SK-N-DZ (cell line): ENCODE data around the gene COX8C. TPM values are rescaled to one million over a fixed set of nuclear protein-coding genes. Genes with fewer than 3 reads are reported as not detected.
A peak's percentile ranks its signal among the peaks of the same experiment; 100 is the strongest.

Experiments
- DNase-seq: peaks from one replicate; pipeline ENCODE4 v3.0.0-alpha.2; 2015; ENCODE audit warnings: low spot score
- polyA plus RNA-seq, 2 experiments: library from polyadenylated mRNA; depleted of rRNA; stranded (reverse); fragments of >200 nt; gene quantifications; 2 replicates each; pipeline ENCODE4 v1.2.3, GENCODE V29; 2014

Gene COX8C, protein sequence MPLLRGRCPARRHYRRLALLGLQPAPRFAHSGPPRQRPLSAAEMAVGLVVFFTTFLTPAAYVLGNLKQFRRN
- polyA plus RNA-seq (2014; cell fraction: cytosol; rRNA removed), result not detected in 2 replicates
- not detected in 2 replicates for polyA plus RNA-seq (2014; cell fraction: nucleus; rRNA removed)

DNA sequence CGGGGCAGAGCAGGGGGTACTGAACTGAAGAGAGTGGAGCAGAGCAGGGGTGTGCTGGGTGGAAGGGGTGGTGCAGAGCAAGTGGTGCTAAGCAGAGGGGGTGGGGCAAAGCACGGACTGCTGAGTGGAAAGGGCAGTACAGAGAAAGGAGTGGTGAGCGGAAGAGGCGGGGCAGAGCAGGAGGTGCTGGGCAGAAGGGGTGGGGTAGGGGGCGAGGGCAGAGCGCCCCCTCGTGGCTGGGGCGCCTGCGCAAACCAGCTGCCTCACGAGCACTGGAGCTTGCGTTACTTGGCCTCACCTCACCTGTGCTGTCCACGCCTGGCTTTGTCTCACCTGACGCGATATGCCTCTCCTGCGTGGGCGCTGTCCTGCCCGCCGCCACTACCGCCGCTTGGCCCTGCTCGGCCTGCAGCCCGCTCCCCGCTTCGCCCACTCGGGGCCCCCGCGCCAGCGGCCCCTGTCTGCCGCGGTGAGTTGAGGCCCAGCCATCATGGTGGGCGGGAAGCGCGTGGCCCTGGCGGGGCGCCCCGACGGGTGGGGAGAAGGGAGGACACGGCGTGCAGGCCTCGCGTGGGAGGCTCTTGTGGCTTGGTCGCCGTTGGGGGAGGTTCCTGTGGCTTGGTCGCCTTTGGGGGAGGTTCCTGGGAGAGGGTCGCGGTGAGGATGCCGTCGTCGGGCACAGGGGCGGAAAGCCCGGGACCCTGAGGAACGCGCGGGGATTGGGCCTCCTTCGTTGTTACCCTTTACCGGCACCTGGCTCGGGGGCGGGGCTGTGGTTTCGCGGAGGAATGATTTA, at the start of gene COX8C:
COX8C (plus strand) TSS at position 257 of the 796 bp plus-strand sequence; CDS start at position 344, 87 bp downstream.
- no peak for DNase-seq

DNA sequence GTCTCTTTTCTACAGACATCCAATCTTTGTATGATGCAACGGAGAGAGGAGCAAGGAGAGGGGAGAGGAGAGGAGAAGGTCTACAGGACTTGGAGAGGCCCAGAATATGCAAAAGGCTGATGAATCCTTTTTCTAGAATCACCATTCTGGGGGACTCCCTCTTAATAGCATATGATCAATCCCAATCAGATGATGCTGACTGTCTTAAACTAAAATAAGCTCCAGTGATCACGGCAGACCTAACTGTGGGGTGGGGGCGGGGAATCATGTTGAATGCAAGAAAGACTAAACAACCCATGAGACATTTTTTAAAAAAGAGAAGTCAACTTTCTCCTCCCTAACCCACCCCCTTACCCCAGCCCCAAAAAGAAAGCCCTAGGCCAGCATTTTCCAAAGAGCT, 47.6 kb upstream of the COX8C start:
- no peak for DNase-seq

DNA sequence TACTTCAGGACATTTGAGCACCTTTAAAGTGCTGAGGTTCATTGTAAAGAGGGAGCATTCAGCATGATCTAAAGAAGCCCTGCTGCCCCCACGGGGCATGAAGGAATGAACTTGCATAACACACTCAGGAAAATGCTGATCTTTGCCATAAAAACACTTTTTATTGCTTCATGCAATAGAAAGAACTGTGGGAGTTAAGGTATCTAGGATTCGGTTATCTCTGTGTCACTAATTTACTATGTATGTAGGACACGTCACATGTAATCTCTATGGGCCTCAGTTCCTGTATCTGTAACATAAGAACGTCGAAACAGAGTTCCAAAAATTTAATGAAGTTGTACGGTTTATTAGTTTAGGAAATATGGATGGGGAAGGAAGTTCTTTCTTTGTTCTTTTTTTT, 47.1 kb upstream of the COX8C start:
- no peak for DNase-seq

DNA sequence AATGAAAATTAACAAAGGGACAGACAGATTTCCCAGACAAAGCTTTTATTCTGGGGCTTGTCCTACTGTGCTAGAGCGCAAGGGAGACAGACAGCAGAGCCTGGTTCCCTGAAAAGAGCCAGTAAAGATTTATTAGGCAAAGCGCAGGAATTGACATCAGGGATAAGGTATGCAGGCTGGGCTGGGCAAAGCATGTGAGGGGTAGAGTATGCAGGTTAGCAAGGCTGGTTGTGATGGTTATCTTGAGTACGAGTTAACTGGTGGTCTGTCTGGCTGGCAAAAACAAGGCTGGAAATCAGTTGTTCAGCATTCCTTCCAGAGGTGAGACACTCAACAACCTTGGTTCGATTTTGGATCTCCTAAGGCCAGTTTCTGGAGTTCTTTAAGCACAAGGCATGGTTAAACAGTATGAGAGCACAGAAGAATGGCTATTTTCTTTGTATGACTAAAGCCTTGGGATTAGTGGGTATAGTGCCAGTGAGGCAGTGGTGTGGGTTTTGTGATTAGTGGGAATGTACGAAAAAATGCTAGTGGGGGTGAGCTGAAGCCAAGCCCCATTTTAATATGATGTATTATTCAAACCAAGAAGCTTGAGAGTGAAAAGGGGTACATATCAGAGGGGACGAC, 45.0 kb upstream of the COX8C start:
- DNase-seq, result peak; percentile 1

DNA sequence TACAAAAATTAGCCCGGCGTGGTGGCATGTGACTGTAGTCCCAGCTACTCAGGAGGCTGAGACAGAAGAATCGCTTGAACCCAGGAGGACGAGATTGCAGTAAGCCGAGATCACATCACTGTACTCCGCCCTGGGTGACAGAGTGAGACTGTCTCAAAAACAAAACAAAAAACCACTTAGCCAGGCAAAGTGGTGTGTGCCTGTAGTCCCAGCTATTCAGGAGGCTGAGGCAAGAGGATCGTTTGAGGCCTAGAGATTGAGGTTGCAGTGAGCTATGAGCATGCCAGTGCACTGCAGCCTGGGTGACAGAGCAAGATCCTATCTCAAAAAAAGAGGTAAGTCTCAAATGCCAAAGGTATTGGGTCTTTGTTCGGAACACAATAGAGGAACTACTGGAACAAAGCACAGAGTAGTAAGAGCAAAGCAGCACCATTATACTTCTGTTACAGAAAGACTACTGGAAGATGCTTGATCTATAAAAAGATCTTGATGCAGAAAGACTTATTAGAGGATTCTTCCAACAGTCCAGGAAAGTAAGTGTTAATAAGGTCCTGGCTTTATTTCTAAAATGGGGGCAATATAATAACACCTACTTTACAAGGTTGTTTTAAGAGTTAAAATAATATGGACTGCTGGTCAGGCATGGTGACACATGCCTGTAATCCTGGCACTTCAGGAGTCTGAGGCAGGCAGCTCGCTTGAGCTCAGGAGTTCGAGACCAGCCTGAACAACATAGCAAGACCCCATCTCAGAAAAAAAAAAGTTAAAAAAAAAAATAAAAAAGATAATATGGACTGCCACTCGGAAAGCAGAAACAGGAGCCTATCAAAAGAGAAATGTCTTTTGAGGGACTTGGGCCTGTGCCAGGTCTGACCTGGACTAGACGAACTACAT, 44.0 kb upstream of the COX8C start:
- DNase-seq, result no peak

DNA sequence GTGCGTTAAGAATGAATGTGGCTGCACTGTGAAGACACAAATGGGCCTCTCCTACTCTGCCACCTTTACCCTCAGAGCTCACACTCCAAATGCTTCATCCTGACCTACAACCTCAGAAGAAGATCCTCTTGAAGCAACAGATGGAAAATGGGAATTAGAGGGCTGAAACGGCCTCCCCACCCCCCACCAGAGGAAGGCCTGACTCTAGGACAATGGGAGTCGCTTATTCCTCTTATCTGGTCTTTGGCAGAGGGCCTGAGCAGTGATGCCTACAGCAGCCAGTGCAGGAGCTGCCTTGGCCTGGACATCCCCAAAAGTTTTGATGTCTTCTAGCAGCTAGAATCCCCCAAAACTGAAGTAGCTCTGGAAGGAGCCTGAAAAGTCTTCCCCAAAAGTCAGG, 43.3 kb upstream of the COX8C start:
- no peak for DNase-seq

DNA sequence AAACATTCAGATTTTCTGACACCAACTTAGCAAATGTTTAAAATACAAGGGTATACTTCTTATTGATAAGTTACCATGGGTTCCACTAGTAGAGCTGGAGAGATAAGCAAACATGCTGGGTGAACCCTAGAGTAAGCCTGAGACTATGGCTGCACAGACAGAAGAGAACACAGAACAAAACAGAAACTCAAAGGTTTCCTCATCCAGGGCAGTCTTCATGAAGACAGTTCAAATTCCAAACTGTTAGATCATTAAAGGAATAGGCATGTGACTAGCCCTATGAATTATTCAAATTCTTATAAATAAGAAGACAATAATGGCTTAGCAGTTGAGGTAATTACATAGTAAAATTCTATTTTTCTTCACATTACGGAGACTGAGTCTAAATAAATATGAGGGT, 42.2 kb upstream of the COX8C start:
- no peak for DNase-seq

DNA sequence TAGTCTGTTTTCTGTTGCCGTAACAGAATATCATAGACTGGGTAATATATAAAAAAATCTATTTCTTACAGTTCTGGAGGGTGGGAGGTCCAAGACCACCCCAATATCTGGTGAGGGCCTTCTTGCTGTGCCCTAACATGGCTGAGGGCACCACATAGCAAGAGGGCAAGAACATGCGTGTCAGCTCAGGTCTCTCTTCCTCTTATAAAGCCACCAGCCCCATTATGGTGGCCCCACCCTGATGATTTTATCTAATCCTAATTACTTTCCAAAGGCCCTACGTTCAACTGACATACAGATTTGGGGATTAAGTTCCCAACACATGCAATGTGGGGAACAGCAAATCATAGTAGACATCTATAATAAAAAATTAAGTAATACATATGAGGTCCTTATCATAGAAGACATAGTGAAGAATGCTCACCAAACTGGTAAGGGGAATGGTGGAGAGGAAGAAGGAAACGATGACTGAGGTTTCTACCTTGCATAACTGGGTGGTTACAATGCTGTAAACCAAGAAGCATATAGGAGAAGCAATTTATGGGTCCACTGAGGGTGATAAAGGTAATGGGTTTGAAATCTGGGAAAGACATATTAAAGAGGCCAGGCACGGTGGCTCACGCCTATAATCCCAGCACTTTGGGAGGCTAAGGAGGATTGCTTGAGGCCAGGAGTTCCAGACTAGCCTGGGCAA, 41.1 kb upstream of the COX8C start:
- no peak for DNase-seq

DNA sequence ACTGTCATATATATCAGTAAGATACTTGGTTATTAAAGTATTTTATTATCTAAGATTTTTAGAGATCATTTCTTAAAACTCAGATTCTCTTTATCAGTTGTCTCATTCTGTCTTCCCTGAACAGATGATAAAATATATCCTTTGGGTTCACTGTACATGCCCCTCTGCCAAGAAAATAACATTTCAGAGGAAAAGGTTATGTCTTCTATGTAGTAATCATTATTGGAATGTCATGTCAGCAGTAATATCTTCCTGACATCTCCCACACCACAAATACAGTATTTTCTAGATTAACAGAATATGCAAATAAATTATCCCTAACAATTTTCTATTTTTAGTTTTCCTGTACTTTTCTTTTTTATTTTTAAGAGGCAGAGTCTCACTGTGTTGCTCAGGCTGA, 40.2 kb upstream of the COX8C start:
- no peak for DNase-seq

DNA sequence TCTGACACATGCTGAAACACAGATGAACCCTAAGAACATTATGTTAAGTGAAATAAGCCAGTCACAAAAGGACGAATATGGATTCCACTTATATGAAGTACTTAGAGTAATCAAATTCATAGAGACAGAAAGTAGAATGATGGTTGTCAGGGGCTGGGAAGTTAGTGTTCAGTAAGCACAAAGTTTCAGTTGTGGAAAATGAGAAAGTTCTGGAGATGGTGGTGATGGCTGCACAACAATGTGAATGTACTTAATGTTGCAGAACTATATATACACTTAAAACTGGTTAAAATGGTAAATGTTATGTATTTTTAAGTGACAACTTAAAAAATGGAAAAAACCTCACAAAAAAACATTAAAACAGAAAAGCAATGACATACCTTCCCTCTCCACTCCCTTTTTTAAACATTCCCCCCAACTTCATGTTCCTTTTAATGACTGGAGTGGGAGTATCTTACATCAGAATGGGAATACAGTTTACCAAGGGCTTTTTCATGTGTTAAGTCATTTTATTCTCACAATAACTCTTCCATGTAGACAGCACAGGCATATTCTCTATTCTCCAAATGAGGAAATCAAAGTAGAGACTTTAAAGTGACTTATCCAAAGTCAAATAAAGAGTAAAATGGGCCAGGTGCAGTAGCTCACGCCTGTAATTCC, 38.2 kb upstream of the COX8C start:
- DNase-seq, result no peak

DNA sequence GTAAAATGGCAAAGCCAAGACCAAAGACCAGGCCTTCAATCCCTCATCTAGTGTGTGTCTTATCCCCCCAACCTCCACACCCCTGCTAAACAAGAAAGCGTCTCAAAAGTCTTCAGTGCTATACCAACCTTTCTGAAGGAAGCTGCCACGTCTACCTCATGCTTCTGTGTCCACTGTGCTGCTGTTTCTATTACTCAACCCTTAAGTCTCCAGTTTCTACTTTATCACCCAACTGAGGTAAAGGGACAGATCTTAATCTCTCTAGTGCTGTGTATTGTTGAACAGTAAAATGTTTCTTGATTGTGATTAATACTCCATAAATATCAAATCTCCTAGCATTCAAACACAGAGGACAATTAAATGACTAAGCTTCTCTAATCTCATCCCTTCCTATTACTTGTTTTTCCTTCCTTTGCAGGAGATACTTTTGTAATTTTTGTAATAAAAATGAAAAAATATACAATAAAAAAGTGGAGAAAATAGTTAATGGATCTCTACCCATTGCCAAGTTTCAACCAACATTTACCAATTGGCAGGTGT, 37.5 kb upstream of the COX8C start:
- DNase-seq, result no peak

DNA sequence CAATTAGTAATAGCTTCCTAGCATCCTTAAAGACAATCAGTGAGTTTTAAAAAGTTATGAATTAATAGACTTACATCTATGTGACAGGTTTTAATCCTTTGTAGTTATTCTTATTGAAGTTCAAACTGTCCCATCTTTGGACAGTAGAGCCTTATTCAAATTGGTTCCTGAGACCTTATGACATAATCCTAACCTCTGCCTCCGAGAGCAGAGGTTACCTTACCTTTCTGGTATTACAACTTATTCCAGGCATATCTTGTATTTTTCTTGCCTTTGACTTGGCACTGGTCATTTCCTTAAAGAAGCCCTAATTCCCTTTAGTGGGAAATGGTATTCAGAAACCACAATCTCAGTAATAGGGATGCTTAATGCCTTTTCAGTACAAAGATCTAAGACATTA, 35.9 kb upstream of the COX8C start:
- DNase-seq, result no peak

DNA sequence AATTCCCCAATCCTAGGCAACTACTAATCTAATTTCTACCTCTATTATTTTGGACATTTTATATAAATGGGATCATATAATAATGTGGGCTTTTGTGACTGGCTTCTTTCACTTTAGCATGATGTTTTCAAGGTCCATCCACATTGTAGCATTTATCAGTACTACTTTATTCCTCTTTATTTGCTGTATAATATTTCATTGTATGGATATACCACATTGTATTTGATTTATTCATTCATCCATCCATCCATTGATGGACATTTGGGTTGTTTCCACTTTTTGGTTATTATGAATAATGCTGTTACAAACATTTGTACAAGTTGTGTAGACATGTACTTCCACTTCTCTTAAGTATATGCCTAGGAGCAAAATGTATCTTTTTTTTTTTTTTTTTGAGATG, 31.4 kb upstream of the COX8C start:
- no peak for DNase-seq

DNA sequence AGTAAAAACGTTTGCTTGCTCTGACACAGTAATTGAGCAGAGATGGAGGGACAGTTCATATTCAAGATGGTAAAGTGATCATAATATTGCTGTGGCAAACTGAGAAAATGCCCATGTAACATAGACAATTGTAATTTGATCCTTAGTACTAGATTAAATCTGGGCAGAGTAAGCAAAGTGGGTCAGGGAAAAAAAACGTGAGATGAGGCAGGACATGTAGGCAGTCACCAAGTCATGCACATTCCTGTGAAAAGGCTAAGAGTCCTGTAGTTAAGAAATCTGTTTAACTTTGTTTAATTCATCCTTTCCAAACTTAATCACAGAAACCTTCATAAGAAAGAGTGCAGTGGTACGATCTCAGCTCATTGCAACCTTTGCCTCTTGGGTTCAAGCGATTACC, 30.3 kb upstream of the COX8C start:
- no peak for DNase-seq

DNA sequence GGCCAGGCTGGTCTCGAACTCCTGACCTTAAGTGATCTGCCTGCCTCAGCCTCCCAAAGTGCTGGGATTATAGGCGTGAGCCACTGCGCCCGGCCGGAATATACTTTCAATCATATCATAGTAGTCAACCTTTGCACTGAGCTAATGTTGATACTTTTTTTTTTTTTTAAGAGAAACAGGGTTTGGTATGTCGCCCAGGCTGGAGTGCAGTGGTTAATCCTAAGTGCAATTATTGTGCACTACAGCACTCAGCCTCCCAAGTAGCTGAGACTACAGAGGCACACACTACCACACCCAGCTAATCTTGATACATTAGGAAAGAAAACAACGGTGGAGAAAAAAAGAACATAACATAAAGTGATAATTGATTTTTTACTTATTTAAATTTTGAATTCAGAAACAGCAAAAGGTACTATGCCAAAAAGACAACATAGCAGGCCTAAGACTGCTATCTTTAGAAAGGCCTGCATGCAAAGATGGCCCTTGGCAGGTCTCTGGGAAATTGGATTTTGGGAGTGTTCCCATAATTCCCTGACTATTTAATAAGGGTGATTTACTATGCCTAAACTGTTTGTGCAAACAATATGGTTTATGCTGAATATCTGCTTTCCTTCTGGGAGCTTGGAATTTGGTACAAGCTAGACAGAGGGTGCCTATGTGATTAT, 29.6 kb upstream of the COX8C start:
- no peak for DNase-seq

DNA sequence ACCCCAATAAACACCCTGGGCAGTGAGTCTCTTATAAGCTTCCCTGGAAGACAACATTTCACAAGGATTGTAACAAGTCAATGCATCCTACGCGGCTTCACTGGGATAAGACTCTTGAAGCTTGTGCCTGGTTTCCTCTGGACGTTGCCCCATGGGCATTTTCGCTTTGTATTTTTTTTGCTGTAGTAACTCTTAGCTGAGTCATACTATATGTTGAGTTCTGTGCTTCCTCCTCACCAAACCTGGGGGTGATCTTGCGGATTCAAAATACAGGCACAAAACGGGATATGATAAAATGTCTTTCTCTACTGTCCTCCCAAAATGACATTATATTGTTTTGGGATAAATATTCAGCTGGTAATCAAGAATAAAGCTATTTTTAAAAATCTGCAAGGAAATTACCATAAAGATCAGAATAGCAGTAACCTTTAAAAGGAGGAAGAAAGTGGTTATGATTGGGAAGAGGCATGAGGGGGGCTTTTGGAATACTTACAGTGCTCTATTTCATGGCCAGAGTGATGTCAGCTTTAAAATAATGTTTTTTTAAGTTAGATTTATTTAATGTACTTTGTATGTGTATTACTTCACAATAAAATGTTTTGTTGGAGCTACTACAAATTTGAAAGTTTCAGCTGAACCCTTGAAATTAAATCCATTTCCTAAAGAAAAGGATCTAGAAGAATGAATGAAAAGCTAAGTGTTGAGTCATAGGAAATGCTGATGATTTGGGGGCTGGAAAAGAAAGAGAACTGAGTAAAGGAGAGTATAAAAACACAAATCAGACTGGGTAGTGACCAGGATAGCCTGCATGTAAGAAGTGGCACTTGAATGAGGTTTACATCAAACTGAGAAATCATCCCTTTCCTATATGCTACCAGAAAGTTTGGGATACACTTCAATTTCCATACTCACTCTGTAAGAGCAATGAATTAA, 28.8 kb upstream of the COX8C start:
- no peak for DNase-seq

DNA sequence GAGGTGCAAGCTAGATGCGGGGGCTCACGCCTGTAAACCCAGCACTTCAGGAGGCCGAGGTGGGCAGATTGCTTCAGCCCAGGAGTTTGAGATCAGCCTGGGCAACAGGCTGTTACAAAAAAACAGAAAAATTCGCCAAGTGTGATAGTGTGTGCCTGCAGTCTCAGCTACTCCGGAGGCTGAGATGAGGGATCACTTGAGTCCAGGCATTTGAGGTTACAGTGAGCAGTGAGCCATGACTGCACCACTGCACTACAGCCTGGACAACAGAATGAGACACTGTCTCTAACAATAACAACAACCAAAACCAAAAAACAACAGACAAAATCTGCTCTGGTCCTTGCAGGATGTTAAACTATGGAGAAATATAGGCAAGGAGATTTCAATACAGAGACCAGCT, 28.1 kb upstream of the COX8C start:
- DNase-seq, result no peak

DNA sequence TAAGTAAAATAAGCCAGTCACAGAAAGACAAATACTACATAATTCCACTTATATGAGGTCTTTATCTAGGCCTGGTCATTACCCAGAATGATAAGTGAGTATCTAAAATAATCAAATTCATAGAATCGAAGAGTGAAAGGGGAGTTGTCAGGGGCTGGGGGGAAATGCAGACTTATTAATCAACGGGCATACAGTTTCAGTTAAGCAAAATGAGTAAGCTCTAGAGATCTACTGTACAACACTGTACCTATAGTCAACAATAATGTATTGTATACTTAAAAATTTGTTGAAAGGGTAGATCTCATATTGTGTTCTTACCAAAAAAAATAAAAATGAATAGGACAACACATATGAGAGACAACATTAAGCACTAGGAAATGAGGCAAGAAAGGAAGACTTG, 27.5 kb upstream of the COX8C start:
- no peak for DNase-seq

DNA sequence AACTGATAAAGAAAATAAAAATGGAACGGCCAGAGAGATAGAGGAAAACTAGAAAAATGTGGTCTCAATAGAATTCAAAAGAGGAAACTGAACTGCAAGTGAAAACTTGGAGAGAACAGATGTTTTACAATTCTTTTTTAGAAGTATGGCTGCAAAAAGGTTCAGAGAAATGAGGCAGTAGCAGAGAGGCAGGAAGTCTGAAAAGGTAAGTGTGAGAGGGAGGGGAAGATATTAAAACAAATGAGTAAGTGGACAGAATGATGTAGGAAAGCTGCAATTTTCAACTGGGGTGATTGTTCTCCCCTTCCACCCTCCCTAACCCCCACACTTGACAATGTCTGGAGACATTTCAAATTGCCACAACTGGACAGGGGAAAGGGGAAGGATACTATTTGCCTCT, 27.0 kb upstream of the COX8C start:
- DNase-seq, result no peak
